ENCODE data around the gene TAF5L. TPM values are rescaled to one million over a fixed set of nuclear protein-coding genes. Genes with fewer than 3 reads are reported as not detected.
A peak's percentile ranks its signal among the peaks of the same experiment; 100 is the strongest.

Gene TAF5L
- total and polyA plus RNA-seq, 10 of the 15 experiments (the other 5 are each of a cell fraction or from before 2014, with no cell fraction given), result 1.1 to 26.2 (median 19.1) TPM

- POLR2A ChIA-PET, result interaction anchor here (0.7 kb wide), 1 partner anchor 52 kb away, joined by 4 read pairs; no protein-coding TSS in a partner anchor
- H3K79me2 ChIP-seq (ENCODE audit: control insufficient read depth, insufficient read depth, low read length), result peaks cover 46% of the 10 kb centered on the region
- RAD21 ChIA-PET (ENCODE audit: unreplicated experiment), result interaction anchor here (0.8 kb wide), 1 partner anchor 8 kb away, joined by 3 read pairs; no protein-coding TSS in a partner anchor
- in situ Hi-C loops (cut with MboI) (no loop called here), intact Hi-C loops (cut with micrococcal nuclease; ENCODE audit: unreplicated experiment) (no loop called here)
- H3K4me3 ChIP-seq, result no peak overlapping the region
- BruUV-seq (replicated peaks), result no TSS peak
- WGBS (ENCODE audit: insufficient coverage, insufficient replicate concordance, low lambda C conversion rate, missing lambda C conversion rate), result 98% methylated on average over 6 of the region's 6 CpGs
- no peak for DNase-seq (ENCODE audit: low read depth, low spot score)
- CTCF ChIA-PET, result no interaction called here
- FAIRE-seq, result peak; percentile 49
- H3K27me3 ChIP-seq (replicated peaks in 1 of 2; ENCODE audit: control insufficient read depth in 2 of 2, insufficient read depth in 2 of 2, low read length in 1 of 2), result no peaks in the 10 kb centered on the region
- H3K9ac ChIP-seq (ENCODE audit: control insufficient read depth, insufficient read depth, low read length), result no peak overlapping the region
- peaks cover 20 to 21% of the 10 kb centered on the region in 2 experiments for H3K36me3 ChIP-seq (ENCODE audit: control insufficient read depth in 2 of 2, insufficient read depth in 2 of 2, low read length in 1 of 2)
- H3K9me3 ChIP-seq (replicated peaks; ENCODE audit: control insufficient read depth, insufficient read depth, low read length), result no peaks in the 10 kb centered on the region
- no peaks in the 10 kb centered on the region; the same call in 1 of the 2 replicates for H3K4me1 ChIP-seq (ENCODE audit: control insufficient read depth, insufficient read depth, low read length)
- H3K4me2 ChIP-seq (ENCODE audit: control insufficient read depth, insufficient read depth), result no peak overlapping the region
- no peaks in the 10 kb centered on the region; the same call in 1 of the 2 replicates for H4K20me1 ChIP-seq (ENCODE audit: control insufficient read depth, insufficient read depth)
- no peak for ATAC-seq
- H3K27ac ChIP-seq (ENCODE audit: control insufficient read depth, insufficient read depth), result no peak overlapping the region
- SMC1A ChIA-PET (ENCODE audit: uncharacterized antibody, unreplicated experiment), result interaction anchor here (1.6 to 2.0 kb wide), 2 partner anchors 9 to 53 kb away, joined by 4 read pairs; no protein-coding TSS in a partner anchor
- no peak overlapping the region for H2AFZ ChIP-seq (ENCODE audit: control insufficient read depth, low read depth, low read length)
- TF ChIP-seq ZBTB11 (CRISPR knock-in tag; IDR thresholded peaks at IDR 0.05) (no peak), CBX5 (IDR thresholded peaks at IDR 0.05; ENCODE audit: low read depth) (no peak), POU2F2 (IDR thresholded peaks at IDR 0.05; ENCODE audit: borderline replicate concordance, low read depth, low read length) (no peak), JUND (IDR thresholded peaks at IDR 0.05; ENCODE audit: low read depth, low read length) (no peak), ZNF622 (IDR thresholded peaks at IDR 0.05) (no peak), NRF1 (conservative IDR thresholded peaks at IDR 0.05; ENCODE audit: low read depth, low read length) (no peak), ZBTB4 (CRISPR knock-in tag; IDR thresholded peaks at IDR 0.05) (no peak), STAT1 (conservative IDR thresholded peaks at IDR 0.05) (no peak)
- TF ChIP-seq, protein P1, sequence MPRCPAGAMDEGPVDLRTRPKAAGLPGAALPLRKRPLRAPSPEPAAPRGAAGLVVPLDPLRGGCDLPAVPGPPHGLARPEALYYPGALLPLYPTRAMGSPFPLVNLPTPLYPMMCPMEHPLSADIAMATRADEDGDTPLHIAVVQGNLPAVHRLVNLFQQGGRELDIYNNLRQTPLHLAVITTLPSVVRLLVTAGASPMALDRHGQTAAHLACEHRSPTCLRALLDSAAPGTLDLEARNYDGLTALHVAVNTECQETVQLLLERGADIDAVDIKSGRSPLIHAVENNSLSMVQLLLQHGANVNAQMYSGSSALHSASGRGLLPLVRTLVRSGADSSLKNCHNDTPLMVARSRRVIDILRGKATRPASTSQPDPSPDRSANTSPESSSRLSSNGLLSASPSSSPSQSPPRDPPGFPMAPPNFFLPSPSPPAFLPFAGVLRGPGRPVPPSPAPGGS (IDR thresholded peaks at IDR 0.05; ENCODE audit: borderline replicate concordance, insufficient read depth, low read depth, low read length, poor library complexity, severe bottlenecking), result no peak
- TF ChIP-seq, protein P2, sequence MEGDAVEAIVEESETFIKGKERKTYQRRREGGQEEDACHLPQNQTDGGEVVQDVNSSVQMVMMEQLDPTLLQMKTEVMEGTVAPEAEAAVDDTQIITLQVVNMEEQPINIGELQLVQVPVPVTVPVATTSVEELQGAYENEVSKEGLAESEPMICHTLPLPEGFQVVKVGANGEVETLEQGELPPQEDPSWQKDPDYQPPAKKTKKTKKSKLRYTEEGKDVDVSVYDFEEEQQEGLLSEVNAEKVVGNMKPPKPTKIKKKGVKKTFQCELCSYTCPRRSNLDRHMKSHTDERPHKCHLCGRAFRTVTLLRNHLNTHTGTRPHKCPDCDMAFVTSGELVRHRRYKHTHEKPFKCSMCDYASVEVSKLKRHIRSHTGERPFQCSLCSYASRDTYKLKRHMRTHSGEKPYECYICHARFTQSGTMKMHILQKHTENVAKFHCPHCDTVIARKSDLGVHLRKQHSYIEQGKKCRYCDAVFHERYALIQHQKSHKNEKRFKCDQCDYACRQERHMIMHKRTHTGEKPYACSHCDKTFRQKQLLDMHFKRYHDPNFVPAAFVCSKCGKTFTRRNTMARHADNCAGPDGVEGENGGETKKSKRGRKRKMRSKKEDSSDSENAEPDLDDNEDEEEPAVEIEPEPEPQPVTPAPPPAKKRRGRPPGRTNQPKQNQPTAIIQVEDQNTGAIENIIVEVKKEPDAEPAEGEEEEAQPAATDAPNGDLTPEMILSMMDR (IDR thresholded peaks at IDR 0.05 in 2 of 3, conservative IDR thresholded peaks at IDR 0.05 in 1 of 3; ENCODE audit: control insufficient read depth in 2 of 3, extremely low read depth in 1 of 3, insufficient read depth in 1 of 3, low read depth in 3 of 3, low read length in 3 of 3), result no peak
- TF ChIP-seq, protein P3, sequence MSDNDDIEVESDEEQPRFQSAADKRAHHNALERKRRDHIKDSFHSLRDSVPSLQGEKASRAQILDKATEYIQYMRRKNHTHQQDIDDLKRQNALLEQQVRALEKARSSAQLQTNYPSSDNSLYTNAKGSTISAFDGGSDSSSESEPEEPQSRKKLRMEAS (IDR thresholded peaks at IDR 0.05; ENCODE audit: low read depth, low read length), result no peak
Measured at GRCh38 chr1:229631966-229632365, 6.0 kb upstream of the TAF5L start.

Data from GM12878 (cell line).